ENCODE measurements around the gene LCAT.
"Not testable (repeated sequence)": the region's sequence is repeated elsewhere in the genome, so short reads cannot be mapped to it uniquely, and the experiment has no call there.

LCAT gene

GRCh38 chr16:67976205-67976604, 32.3 kb upstream of the LCAT start:
- Mint-ChIP-seq H3K27me3 (ENCODE audit: low read depth) (peaks cover 11% of the 10 kb centered on the region), H3K36me3 (ENCODE audit: low read depth) (no peaks in the 10 kb centered on the region), H3K4me1 (ENCODE audit: low read depth) (no peaks in the 10 kb centered on the region), H3K27ac (no peak overlapping the region), H3K4me3 (no peak overlapping the region), H3K9me3 (no peaks in the 10 kb centered on the region)

- peaks cover 11% of the 10 kb centered on the region for H3K27me3 Mint-ChIP-seq (ENCODE audit: low read depth)
- H3K36me3 Mint-ChIP-seq (ENCODE audit: low read depth), result no peaks in the 10 kb centered on the region
- H3K9me3 Mint-ChIP-seq, result no peaks in the 10 kb centered on the region
- no peaks in the 10 kb centered on the region for H3K4me1 Mint-ChIP-seq (ENCODE audit: low read depth)
- H3K27ac Mint-ChIP-seq, result no peak overlapping the region
- no peak overlapping the region for H3K4me3 Mint-ChIP-seq
Observed at GRCh38 chr16:67975321-67976105, 31.6 kb upstream of the LCAT start.

DNA sequence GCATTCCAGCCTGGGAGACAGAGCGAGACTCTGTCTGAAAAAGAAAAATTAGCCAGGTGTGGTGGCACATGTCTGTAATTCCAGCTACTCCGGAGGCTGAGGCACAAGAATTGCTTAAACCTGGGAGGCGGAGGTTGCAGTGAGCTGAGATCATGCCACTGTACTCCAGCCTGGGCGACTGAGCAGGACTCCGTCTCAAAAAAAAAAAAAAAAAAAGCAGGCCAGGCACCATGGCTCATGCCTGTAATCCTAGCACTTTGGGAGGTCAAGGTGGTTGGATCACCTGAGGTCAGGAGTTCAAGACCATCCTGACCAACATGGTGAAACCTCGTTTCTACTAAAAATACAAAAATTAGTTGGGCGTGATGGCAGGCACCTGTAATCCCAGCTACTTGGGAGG, 28.4 kb upstream of the LCAT start:
- not testable (repeated sequence) for H3K27ac Mint-ChIP-seq, H3K9me3 Mint-ChIP-seq

GRCh38 chr16:67971111-67971510, 27.2 kb upstream of the LCAT start:
- H3K4me3 Mint-ChIP-seq, result peak overlapping the region; percentile 33
- H3K27ac Mint-ChIP-seq, result no peak overlapping the region
- H3K9me3 Mint-ChIP-seq, result no peaks in the 10 kb centered on the region
- H3K27me3 Mint-ChIP-seq (ENCODE audit: low read depth), result peaks cover 6% of the 10 kb centered on the region
- H3K36me3 Mint-ChIP-seq (ENCODE audit: low read depth), result no peaks in the 10 kb centered on the region
- peaks cover 20% of the 10 kb centered on the region for H3K4me1 Mint-ChIP-seq (ENCODE audit: low read depth)

More for the DNA sequence above, 28.4 kb upstream of the LCAT start:
- not testable (repeated sequence) for H3K4me1 Mint-ChIP-seq (ENCODE audit: low read depth); H3K36me3 Mint-ChIP-seq (ENCODE audit: low read depth); H3K27me3 Mint-ChIP-seq (ENCODE audit: low read depth); H3K4me3 Mint-ChIP-seq

DNA sequence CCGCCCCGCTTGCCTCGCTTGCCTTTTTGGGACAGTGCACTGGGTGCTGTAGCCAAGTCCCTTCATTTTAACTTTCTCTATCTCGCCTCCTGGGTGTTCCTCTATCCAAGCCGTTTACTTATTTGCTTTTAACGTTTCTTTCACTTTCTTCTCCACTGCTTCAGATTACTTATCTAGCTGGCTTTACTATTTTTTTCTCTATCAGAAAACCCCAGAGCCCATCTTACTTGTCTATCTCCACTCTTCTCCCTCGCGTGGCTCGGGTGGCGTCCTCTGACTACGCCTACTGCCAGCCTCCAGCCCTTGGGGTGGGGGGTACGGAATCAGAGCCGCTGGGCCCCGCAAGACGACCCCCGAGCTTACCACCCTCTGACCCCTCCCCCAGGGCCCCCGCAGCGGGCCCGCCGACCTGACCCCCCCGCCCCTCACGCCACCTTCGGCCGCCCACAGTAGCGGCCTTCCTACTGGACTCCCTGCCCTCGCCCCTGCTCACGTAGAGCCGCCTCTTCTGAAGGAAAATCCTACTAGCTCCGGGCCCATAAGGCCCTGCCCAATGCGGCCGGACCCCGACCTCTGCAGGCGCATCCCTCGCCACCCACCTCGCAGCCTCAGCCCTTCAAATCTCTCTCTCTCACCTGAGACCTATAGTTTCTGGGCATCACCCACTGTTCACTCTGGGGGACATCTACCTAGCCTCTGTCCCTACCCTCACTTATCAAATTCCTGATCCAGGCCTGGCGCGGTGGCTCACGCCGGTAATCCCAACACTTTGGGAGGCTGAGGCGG, 25.5 kb upstream of the LCAT start:
- Mint-ChIP-seq H3K36me3 (ENCODE audit: low read depth) (no peaks in the 10 kb centered on the region), H3K9me3 (no peaks in the 10 kb centered on the region), H3K27ac (peak overlapping the region; percentile 97), H3K4me3 (peak overlapping the region; percentile 96), H3K4me1 (ENCODE audit: low read depth) (peaks cover 29% of the 10 kb centered on the region), H3K27me3 (ENCODE audit: low read depth) (no peaks in the 10 kb centered on the region)

GRCh38 chr16:67968400-67969253, 24.7 kb upstream of the LCAT start, which contains the start of gene SLC12A4:
Gene SLC12A4, minus strand, starts transcription at chr16:67968637. Its CDS starts 84 bp downstream, at chr16:67968553.
- H3K4me1 Mint-ChIP-seq (ENCODE audit: low read depth), result peaks cover 29% of the 10 kb centered on the region
- no peaks in the 10 kb centered on the region for H3K36me3 Mint-ChIP-seq (ENCODE audit: low read depth)
- no peaks in the 10 kb centered on the region for H3K27me3 Mint-ChIP-seq (ENCODE audit: low read depth)
- peak within 1 kb of the TSS; percentile 96 for H3K4me3 Mint-ChIP-seq
- H3K27ac Mint-ChIP-seq, result peak within 1 kb of the TSS; percentile 97
- H3K9me3 Mint-ChIP-seq, result no peaks in the 10 kb centered on the region

DNA sequence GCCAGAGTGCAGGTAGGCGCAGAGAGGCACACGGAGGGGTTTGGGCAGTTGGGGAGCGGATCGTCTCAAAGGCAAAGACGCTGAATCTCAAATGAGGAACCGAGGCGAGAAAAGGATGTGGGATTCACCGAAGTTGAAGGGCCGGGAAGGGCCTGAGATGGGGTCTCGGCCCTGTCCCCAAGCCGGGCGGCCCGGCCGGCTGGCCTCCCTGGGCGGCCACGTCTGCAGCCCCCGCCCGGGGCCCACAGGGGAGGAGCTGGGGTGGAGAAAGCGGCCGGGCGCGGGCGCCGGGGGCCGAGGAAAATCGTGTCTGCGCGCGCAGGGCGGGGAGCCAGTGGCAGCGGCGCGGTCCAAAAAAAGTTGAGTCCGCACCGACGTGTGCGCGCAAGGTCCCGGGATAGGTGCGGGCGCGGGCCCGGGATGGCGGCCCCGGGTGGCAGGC, 24.1 kb upstream of the LCAT start:
- Mint-ChIP-seq H3K9me3 (no peaks in the 10 kb centered on the region), H3K27me3 (ENCODE audit: low read depth) (no peaks in the 10 kb centered on the region), H3K4me1 (ENCODE audit: low read depth) (peaks cover 29% of the 10 kb centered on the region), H3K27ac (peak overlapping the region; percentile 91), H3K4me3 (peak overlapping the region; percentile 96), H3K36me3 (ENCODE audit: low read depth) (no peaks in the 10 kb centered on the region)

DNA sequence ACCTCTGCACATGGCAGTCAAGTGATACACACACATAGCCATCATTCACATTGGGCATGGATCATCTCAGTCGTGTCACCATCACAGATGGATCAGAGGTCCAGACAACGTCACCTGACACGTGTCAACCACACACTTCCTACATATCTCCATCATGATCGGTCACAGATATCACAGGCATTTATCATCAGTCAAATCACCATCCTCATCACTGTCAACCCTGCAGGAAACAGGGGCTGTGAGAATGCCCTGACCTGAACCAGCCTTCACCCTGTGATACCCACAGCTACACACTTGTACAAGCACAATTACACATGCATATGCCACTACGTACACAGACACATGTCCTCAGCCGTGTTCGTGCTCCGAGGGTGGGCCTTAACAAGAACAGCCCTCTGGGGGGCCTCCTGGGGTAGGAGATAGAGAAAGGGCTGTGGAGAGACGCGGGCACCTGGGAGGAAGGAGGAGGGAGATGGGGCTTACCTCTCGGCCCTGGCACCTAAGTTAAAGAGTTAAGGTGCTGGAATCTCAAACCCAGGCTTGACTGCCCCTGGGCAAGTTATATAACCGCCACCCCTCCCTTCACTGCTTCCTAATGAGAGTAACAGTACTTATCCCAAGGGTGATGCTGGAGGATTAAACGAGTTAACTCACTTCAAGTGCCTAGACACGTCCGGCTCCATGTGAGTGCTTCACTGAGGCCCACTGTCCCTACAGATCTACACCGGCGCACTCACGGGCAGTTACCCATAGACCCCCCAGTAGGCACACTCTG, 23.4 kb upstream of the LCAT start:
- Mint-ChIP-seq H3K4me1 (ENCODE audit: low read depth) (peaks cover 29% of the 10 kb centered on the region), H3K27me3 (ENCODE audit: low read depth) (no peaks in the 10 kb centered on the region), H3K4me3 (peak overlapping the region; percentile 95), H3K9me3 (no peaks in the 10 kb centered on the region), H3K27ac (peak overlapping the region; percentile 91), H3K36me3 (ENCODE audit: low read depth) (peaks cover 2% of the 10 kb centered on the region)

- H3K36me3 Mint-ChIP-seq (ENCODE audit: low read depth), result peaks cover 2% of the 10 kb centered on the region
- peaks cover 29% of the 10 kb centered on the region for H3K4me1 Mint-ChIP-seq (ENCODE audit: low read depth)
- H3K27me3 Mint-ChIP-seq (ENCODE audit: low read depth), result no peaks in the 10 kb centered on the region
- peak overlapping the region; percentile 91 for H3K27ac Mint-ChIP-seq
- H3K4me3 Mint-ChIP-seq, result peak overlapping the region; percentile 95
- H3K9me3 Mint-ChIP-seq, result no peaks in the 10 kb centered on the region
Observed at GRCh38 chr16:67966549-67967182, 22.7 kb upstream of the LCAT start.

DNA sequence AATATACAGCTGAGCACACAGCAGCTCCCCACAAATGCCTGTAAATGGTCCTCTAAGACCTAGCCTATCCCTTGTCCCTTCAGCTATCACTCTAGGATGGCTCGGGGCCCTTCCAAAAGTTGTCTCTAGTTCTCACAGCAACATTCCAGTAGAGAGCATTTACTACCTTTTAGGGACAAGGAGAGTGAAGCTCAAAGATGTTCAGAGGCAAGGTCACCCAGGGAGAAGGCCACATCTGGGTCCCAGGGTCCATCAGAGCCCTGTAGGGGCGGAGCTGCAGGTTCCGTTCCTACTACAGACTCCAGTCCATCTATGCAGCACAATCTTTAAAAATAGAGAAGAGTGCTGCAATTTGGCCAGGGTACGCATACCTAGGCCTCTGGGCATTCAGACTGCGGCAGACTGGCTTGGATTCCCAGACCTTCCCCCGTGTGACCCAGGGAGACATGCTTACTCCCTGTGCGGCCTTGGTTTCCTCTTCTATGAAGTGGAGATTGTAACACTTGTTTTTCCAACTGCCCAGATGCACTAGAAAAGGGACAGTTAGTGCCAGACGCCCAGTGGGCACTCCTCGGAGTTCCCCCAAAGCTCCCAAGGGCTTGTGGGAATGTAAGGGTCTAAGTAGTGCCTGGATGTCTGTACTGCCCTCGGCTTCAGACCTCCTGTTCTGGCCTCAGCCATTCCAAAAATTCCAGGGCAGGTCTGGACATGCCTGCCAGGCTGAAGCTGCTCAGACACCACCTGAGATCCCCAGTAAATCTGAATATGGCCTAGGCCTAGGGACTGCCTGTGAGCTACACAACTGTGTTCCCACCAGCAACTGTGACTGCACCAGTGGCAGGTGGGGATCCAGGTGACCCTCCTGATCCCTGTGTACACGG, 22.0 kb upstream of the LCAT start:
- Mint-ChIP-seq H3K27ac (peak overlapping the region; percentile 31), H3K27me3 (ENCODE audit: low read depth) (no peaks in the 10 kb centered on the region), H3K9me3 (no peaks in the 10 kb centered on the region), H3K4me3 (peak overlapping the region; percentile 95), H3K36me3 (ENCODE audit: low read depth) (peaks cover 4% of the 10 kb centered on the region), H3K4me1 (ENCODE audit: low read depth) (peaks cover 29% of the 10 kb centered on the region)

DNA sequence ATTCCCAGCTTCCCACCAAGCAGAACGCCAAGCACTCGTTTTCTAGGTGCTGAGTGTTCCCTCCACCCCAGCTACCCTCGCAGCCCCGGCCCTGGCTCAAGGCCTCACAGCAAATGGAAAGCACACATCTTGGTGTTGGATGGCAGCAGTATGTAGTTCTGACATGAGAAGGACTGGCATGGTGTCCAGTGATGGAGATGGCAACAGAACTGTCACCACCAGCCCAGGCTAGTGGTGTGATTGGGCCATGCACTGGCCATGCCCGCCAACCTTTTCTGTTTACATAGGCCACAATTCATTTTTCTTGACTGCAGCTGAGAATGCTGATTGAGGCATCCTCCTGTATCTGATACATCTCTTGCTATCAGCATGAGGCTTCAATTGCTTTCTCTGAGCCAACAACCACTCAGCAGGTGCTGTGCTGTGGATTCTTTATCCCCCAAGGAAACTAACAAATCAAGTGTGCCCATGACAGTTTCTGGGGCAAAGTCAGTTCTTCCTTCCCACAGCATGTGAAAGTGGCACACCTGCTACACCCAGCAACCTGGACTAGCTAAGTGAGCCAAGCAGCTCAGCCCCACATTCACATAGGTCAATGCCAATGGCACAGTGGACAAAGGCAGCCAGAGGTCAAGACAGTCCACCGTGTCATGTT, 20.7 kb upstream of the LCAT start:
- H3K4me3 Mint-ChIP-seq, result no peak overlapping the region
- no peaks in the 10 kb centered on the region for H3K27me3 Mint-ChIP-seq (ENCODE audit: low read depth)
- H3K4me1 Mint-ChIP-seq (ENCODE audit: low read depth), result peaks cover 26% of the 10 kb centered on the region
- H3K36me3 Mint-ChIP-seq (ENCODE audit: low read depth), result peaks cover 7% of the 10 kb centered on the region
- no peaks in the 10 kb centered on the region for H3K9me3 Mint-ChIP-seq
- H3K27ac Mint-ChIP-seq, result no peak overlapping the region

- H3K9me3 Mint-ChIP-seq, result no peaks in the 10 kb centered on the region
- no peak overlapping the region for H3K27ac Mint-ChIP-seq
- H3K36me3 Mint-ChIP-seq (ENCODE audit: low read depth), result peaks cover 7% of the 10 kb centered on the region
- H3K4me3 Mint-ChIP-seq, result no peak overlapping the region
- peaks cover 23% of the 10 kb centered on the region for H3K4me1 Mint-ChIP-seq (ENCODE audit: low read depth)
- no peaks in the 10 kb centered on the region for H3K27me3 Mint-ChIP-seq (ENCODE audit: low read depth)
Observed at GRCh38 chr16:67963662-67964321, 19.9 kb upstream of the LCAT start.
